Uterus (tissue), 4 donors: ENCODE results near the gene MOV10L1. TPM values are rescaled to one million over a fixed set of nuclear protein-coding genes. Genes with fewer than 3 reads are reported as not detected.

ENCODE experiments used
- DNase-seq, 2 donors: peaks; one replicate each; pipeline ENCODE4 v3.0.0-alpha.2; 2019 to 2020
- H3K27ac ChIP-seq, 2 donors: fragments of 200-600 bp; sonication (generic); 1 replicate in 1 of 2; 2 replicates in 1 of 2; pipeline ENCODE4 v1.5.1; 2016 to 2018
- H3K27me3 ChIP-seq, 2 donors: fragments of 200-600 bp; sonication (generic); one replicate each; pipeline ENCODE4 v1.5.1; 2018 to 2019; ENCODE audit warnings: control low read depth in 1 of 2
- H3K36me3 ChIP-seq, 2 donors: fragments of 200-600 bp; sonication (generic); one replicate each; pipeline ENCODE4 v1.5.1; 2019; ENCODE audit warnings: control low read depth in 1 of 2
- H3K4me1 ChIP-seq, 2 donors: fragments of 200-600 bp; sonication (generic); one replicate each; pipeline ENCODE4 v1.5.1; 2018 to 2019; ENCODE audit warnings: control low read depth in 1 of 2
- H3K4me3 ChIP-seq, 2 donors: fragments of 200-600 bp; sonication (generic); 1 replicate in 1 of 2; 2 replicates in 1 of 2; pipeline ENCODE4 v1.5.1; 2018 to 2019; ENCODE audit warnings: mild to moderate bottlenecking in 1 of 2
- H3K9me3 ChIP-seq, 2 donors: fragments of 200-600 bp; sonication (generic); one replicate each; pipeline ENCODE4 v1.5.1; 2019; ENCODE audit warnings: control low read depth in 1 of 2
- POLR2A ChIP-seq, 2 donors: fragments of 450-650 bp; IDR thresholded peaks; one replicate each; pipeline ENCODE4 v1.6.1; 2016; ENCODE audit warnings: antibody characterized with exemption in 2 of 2, mild to moderate bottlenecking in 1 of 2, moderate library complexity in 1 of 2
- intact Hi-C: fragments of 100-400 bp; cut with DNase I; formaldehyde crosslinking; loops from one replicate; pipeline ENCODE4 v1.15.1; 2023; ENCODE audit warnings: low total_unique reads
- total RNA-seq, 4 donors: library from RNA; depleted of rRNA in 3 of 4; stranded (reverse); fragments of >200 nt in 3 of 4; gene quantifications; one replicate each; pipeline versions ENCODE4 v1.1.0 to v1.2.4, GENCODE V29; 2014 to 2023
- TF ChIP-seq, protein P1 (sequence below), 4 experiments: fragments of 200-600 bp in 2 of 4; fragments of 450-650 bp in 2 of 4; sonication (generic) in 2 of 4; IDR thresholded peaks; one replicate each; pipeline ENCODE4 v1.5.1; 2016 to 2019; ENCODE audit warnings: antibody characterized with exemption in 4 of 4, mild to moderate bottlenecking in 2 of 4, moderate library complexity in 1 of 4
- donor health status: DM: yes; HTN: yes; CAD: no.

MOV10L1 gene
- total RNA-seq, 4 donors from 2014 or later = 1.8 to 3.4 TPM; not detected in 2

DNA sequence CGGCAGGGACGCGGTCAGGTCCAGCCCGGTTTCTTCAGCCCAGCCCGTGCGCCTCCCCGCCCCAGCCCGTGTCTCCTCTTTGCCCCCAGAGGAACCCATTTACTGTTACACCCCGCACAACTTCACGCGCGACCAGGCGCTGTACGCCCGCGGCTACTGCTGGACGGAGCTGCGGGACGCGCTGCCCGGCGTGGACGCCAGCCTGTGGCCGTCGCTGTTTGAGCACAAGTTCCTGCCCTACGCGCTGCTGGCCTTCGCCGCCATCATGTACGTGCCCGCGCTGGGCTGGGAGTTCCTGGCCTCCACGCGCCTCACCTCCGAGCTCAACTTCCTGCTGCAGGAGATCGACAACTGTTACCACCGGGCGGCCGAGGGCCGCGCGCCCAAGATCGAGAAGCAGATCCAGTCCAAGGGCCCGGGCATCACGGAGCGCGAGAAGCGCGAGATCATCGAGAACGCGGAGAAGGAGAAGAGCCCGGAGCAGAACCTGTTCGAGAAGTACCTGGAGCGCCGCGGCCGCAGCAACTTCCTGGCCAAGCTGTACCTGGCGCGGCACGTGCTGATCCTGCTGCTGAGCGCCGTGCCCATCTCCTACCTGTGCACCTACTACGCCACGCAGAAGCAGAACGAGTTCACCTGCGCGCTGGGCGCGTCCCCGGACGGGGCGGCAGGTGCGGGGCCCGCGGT lies 87.2 kb downstream of the MOV10L1 start:
- Histone ChIP-seq H3K27me3 (no peaks in the 10 kb centered on the region), H3K27ac (no peak overlapping the region), H3K36me3 (no peaks in the 10 kb centered on the region), H3K4me1 (no peaks in the 10 kb centered on the region), H3K9me3 (no peaks in the 10 kb centered on the region), H3K4me3 (no peak overlapping the region)
- intact Hi-C loops = no loop called here
- no peak for DNase-seq
- TF ChIP-seq POLR2A (IDR thresholded peaks at IDR 0.05) = no peak
- TF ChIP-seq, protein P1, sequence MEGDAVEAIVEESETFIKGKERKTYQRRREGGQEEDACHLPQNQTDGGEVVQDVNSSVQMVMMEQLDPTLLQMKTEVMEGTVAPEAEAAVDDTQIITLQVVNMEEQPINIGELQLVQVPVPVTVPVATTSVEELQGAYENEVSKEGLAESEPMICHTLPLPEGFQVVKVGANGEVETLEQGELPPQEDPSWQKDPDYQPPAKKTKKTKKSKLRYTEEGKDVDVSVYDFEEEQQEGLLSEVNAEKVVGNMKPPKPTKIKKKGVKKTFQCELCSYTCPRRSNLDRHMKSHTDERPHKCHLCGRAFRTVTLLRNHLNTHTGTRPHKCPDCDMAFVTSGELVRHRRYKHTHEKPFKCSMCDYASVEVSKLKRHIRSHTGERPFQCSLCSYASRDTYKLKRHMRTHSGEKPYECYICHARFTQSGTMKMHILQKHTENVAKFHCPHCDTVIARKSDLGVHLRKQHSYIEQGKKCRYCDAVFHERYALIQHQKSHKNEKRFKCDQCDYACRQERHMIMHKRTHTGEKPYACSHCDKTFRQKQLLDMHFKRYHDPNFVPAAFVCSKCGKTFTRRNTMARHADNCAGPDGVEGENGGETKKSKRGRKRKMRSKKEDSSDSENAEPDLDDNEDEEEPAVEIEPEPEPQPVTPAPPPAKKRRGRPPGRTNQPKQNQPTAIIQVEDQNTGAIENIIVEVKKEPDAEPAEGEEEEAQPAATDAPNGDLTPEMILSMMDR (IDR thresholded peaks at IDR 0.05) = no peak

DNA sequence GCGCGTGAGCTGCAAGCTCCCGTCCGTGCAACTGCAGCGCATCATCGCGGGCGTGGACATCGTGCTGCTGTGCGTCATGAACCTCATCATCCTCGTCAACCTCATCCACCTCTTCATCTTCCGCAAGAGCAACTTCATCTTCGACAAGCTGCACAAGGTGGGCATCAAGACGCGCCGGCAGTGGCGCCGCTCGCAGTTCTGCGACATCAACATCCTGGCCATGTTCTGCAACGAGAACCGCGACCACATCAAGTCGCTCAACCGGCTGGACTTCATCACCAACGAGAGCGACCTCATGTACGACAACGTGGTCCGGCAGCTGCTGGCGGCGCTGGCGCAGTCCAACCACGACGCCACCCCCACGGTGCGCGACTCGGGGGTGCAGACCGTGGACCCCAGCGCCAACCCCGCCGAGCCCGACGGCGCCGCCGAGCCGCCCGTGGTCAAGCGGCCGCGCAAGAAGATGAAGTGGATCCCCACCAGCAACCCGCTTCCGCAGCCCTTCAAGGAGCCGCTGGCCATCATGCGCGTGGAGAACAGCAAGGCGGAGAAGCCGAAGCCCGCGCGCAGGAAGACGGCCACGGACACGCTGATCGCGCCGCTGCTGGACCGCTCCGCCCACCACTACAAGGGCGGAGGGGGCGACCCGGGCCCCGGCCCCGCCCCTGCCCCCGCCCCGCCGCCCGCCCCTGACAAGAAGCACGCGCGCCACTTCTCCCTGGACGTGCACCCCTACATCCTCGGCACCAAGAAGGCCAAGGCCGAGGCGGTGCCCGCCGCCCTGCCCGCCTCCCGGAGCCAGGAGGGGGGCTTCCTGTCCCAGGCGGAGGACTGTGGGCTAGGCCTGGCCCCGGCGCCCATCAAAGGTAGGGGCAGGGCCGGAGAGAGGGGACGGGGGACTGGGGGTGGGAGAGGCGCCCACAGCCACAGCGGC lies 88.0 kb downstream of the MOV10L1 start:
- no peaks in the 10 kb centered on the region for H3K27me3 ChIP-seq
- TF ChIP-seq, protein P1 (IDR thresholded peaks at IDR 0.05) = no peak
- no peak for TF ChIP-seq POLR2A (IDR thresholded peaks at IDR 0.05)
- H3K4me1 ChIP-seq = no peaks in the 10 kb centered on the region
- no peak for DNase-seq
- H3K9me3 ChIP-seq = no peaks in the 10 kb centered on the region
- intact Hi-C loops = no loop called here
- no peak overlapping the region for H3K4me3 ChIP-seq
- H3K36me3 ChIP-seq = no peaks in the 10 kb centered on the region
- H3K27ac ChIP-seq = no peak overlapping the region

DNA sequence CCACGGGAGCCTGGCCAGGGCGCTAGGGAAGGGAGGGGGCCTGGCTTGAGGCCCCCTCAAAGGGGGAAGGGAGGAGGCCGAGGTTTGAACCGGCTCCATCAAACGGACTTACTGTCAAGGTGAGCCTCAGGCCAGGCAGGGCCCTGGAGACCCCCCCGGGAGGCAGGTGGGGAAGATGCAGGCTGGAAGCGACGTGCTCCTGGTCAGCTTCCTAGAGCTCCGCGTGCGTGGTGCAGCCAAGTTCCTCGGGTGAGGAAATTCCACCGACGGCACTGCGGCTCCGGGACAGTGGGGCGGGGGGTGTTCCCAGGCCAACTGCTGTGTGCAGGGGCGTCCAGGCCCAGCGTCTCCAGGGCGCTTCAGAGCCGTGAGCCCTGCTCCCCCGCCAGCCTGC lies 88.7 kb downstream of the MOV10L1 start:
- no peaks in the 10 kb centered on the region for H3K4me1 ChIP-seq
- intact Hi-C loops = no loop called here
- no peak for TF ChIP-seq POLR2A (IDR thresholded peaks at IDR 0.05)
- TF ChIP-seq, protein P1 (IDR thresholded peaks at IDR 0.05) = no peak
- no peaks in the 10 kb centered on the region for H3K27me3 ChIP-seq
- H3K9me3 ChIP-seq = no peaks in the 10 kb centered on the region
- no peaks in the 10 kb centered on the region for H3K36me3 ChIP-seq
- no peak overlapping the region for H3K4me3 ChIP-seq
- DNase-seq = no peak
- no peak overlapping the region for H3K27ac ChIP-seq

DNA sequence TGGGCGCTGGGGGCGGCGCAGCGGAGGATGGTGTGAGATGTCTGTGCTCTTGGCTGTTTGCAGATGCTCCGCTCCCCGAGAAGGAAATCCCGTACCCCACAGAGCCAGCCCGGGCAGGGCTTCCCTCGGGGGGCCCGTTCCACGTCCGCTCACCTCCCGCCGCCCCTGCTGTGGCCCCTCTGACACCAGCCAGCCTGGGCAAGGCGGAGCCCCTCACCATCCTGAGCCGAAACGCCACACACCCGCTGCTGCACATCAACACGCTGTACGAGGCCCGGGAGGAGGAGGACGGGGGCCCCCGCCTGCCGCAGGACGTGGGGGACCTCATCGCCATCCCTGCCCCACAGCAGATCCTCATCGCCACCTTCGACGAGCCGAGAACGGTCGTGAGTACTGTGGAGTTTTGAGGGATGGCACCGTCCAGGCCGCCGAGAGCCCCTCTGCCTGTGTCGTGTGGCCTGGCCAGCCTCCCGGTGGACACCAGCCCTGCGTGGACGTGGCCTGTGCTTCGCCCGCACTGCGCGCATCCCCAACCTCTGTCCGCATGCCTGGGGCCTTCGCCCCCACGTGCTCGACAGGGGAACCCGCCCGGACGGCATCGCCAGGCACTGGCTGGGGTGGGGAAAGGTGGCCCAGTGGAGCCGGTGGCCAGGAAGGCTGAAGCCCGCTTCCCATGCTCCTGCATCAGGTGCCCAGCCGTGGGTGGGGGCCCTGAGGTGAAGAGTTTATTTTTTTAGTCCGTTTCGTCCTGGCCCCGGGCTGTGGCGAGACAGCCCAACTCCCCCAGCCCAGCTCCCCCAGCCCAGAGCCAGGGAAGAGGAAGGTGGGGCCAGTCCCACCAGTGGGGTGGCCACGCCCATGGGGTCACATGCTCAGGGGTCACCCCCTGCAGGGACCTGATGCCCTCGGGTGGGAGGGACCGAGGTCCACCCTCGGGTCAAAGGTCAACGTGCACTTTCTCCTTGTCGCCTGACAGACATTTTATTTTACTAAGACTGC lies 89.4 kb downstream of the MOV10L1 start:
- TF ChIP-seq, protein P1 (IDR thresholded peaks at IDR 0.05) = no peak
- TF ChIP-seq POLR2A (IDR thresholded peaks at IDR 0.05) = no peak
- intact Hi-C loops = no loop called here
- no peaks in the 10 kb centered on the region for H3K9me3 ChIP-seq
- no peaks in the 10 kb centered on the region for H3K27me3 ChIP-seq
- H3K27ac ChIP-seq = no peak overlapping the region
- H3K36me3 ChIP-seq = no peaks in the 10 kb centered on the region
- no peak overlapping the region for H3K4me3 ChIP-seq
- H3K4me1 ChIP-seq = no peaks in the 10 kb centered on the region
- DNase-seq = no peak
